SU-DHL-6 (cell line): Measurements from ENCODE around the gene SF3B5.

Source experiments
- H2AFZ ChIP-seq: fragments of 200-600 bp; sonication (generic); 2 replicates; pipeline ENCODE4 v1.6.1; 2014; ENCODE audit warnings: low read depth, mild to moderate bottlenecking, moderate library complexity, mixed read lengths, antibody characterized with exemption, low read length; ENCODE audit not compliant: severe bottlenecking
- H3F3A ChIP-seq: fragments of 200-600 bp; shearing (Covaris generic); 2 replicates; pipeline ENCODE4 v1.6.0; 2016; ENCODE audit warnings: antibody characterized with exemption, mild to moderate bottlenecking; ENCODE audit not compliant: insufficient read depth
- H3K27ac ChIP-seq: fragments of 200-600 bp; sonication (generic); 2 replicates; pipeline ENCODE4 v1.5.1; 2016; ENCODE audit warnings: low read depth, mild to moderate bottlenecking, low read length, moderate library complexity, mixed read lengths
- H3K27me3 ChIP-seq: fragments of 200-600 bp; sonication (generic), shearing (Covaris generic); 2 replicates; pipeline ENCODE4 v1.6.0; 2014; ENCODE audit warnings: mild to moderate bottlenecking, low read length
- H3K36me3 ChIP-seq: fragments of 200-600 bp; sonication (generic); 2 replicates; pipeline ENCODE4 v1.6.1; 2014; ENCODE audit warnings: mild to moderate bottlenecking, low read length, mixed read lengths
- H3K4me2 ChIP-seq: fragments of 300-600, 200-600 bp; shearing (Covaris generic), sonication (generic); 2 replicates; pipeline ENCODE4 v1.6.0; 2014; ENCODE audit warnings: low read length, low read depth, mild to moderate bottlenecking; ENCODE audit not compliant: poor library complexity, severe bottlenecking
- H3K4me3 ChIP-seq: fragments of 200-600 bp; sonication (generic); 2 replicates; pipeline ENCODE4 v1.5.1; 2014; ENCODE audit warnings: antibody characterized with exemption, low read length, mild to moderate bottlenecking, mixed read lengths; ENCODE audit not compliant: insufficient read depth, poor library complexity, severe bottlenecking
- H3K79me2 ChIP-seq: fragments of 200-600 bp; sonication (generic); 2 replicates; pipeline ENCODE4 v1.6.1; 2014; ENCODE audit warnings: mild to moderate bottlenecking, low read length, moderate library complexity; ENCODE audit not compliant: insufficient read depth
- H3K9ac ChIP-seq: fragments of 200-600 bp; sonication (generic); 2 replicates; pipeline ENCODE4 v1.7.0; 2014; ENCODE audit warnings: mild to moderate bottlenecking, low read length
- H3K9me2 ChIP-seq: fragments of 200-600 bp; sonication (generic); replicated peaks from 2 replicates; pipeline ENCODE4 v1.6.1; 2014; ENCODE audit warnings: low read length; ENCODE audit not compliant: insufficient read depth
- H3K9me3 ChIP-seq: fragments of 200-600 bp; sonication (generic); 2 replicates; pipeline ENCODE4 v1.6.1; 2014; ENCODE audit warnings: low read length, mixed read lengths; ENCODE audit not compliant: insufficient read depth
- H4K20me1 ChIP-seq: fragments of 200-600 bp; sonication (generic); 2 replicates; pipeline ENCODE4 v1.6.1; 2014; ENCODE audit warnings: low read depth, mild to moderate bottlenecking, antibody characterized with exemption, low read length, moderate library complexity, mixed read lengths
- EZH2phosphoT487 ChIP-seq: fragments of 200-600 bp; sonication (generic), shearing (Covaris generic); conservative IDR thresholded peaks from 2 replicates; pipeline ENCODE4 v1.6.1; 2018; ENCODE audit warnings: mild to moderate bottlenecking, antibody characterized with exemption, low read length, moderate library complexity, mixed read lengths
- TF ChIP-seq, protein P1 (sequence below): fragments of 200-600 bp; sonication (generic); IDR thresholded peaks from one replicate; pipeline ENCODE4 v1.5.1; 2017; ENCODE audit warnings: antibody characterized with exemption, mild to moderate bottlenecking, low read length, moderate library complexity; ENCODE audit not compliant: insufficient read depth, poor library complexity, severe bottlenecking

SF3B5 gene

DNA sequence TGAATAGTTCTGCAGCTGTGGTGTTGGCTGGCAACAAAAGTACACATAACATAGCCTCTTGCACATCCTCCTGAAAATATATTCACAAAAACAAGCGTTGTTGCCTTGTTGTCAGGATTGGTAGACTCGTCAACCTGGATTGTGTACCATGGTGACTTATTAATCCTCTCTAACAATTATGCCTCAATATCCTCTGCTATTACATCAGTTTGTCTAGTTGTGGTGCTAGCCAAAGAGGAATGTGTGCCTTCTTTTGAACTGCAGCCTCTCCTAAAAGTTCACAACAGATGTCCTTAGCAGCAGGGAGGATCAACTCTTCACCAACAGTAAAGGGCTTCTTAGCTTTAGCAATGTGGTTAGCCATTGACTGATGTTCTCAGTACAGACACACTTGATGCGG lies 3.6 kb upstream of the SF3B5 start:
- H4K20me1 ChIP-seq: no peaks in the 10 kb centered on the region

DNA sequence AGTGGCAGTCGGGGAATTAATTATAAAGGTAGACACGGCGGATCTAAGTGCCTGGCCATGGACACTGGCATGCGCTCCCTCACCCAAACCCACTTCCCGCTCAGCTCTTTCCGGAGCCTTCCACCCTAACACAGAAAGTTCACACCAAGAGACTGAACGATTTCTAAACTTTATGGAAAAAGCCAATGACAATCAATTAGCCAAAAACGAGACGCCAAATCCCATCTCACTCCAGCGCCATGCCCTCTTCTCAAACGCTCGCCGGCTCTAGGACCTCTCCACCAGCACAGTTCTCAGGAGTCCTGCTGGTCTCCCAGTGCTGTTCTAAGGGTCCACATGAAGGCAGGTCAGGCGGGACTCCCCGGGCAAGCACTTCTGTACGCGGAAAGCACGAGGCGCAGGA lies 641 bp downstream of the SF3B5 start:
- H3F3A ChIP-seq: 0 out of 2 replicates have a peak, but pooled peaks cover 6% of the 10 kb centered on the region
- H3K27ac ChIP-seq: no peak overlapping the region
- no peaks in the 10 kb centered on the region for H3K9me2 ChIP-seq
- peak overlapping the region; percentile 88 for H3K4me2 ChIP-seq
- no peaks in the 10 kb centered on the region for H3K27me3 ChIP-seq
- H3K9me3 ChIP-seq: no peaks in the 10 kb centered on the region
- H3K9ac ChIP-seq: peak overlapping the region; percentile 83
- TF ChIP-seq EZH2phosphoT487: no peak
- TF ChIP-seq, protein P1, sequence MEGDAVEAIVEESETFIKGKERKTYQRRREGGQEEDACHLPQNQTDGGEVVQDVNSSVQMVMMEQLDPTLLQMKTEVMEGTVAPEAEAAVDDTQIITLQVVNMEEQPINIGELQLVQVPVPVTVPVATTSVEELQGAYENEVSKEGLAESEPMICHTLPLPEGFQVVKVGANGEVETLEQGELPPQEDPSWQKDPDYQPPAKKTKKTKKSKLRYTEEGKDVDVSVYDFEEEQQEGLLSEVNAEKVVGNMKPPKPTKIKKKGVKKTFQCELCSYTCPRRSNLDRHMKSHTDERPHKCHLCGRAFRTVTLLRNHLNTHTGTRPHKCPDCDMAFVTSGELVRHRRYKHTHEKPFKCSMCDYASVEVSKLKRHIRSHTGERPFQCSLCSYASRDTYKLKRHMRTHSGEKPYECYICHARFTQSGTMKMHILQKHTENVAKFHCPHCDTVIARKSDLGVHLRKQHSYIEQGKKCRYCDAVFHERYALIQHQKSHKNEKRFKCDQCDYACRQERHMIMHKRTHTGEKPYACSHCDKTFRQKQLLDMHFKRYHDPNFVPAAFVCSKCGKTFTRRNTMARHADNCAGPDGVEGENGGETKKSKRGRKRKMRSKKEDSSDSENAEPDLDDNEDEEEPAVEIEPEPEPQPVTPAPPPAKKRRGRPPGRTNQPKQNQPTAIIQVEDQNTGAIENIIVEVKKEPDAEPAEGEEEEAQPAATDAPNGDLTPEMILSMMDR: no peak
- no peaks in the 10 kb centered on the region; the same call in 1 of the 2 replicates for H4K20me1 ChIP-seq
- peaks cover 27% of the 10 kb centered on the region for H3K79me2 ChIP-seq
- H3K4me3 ChIP-seq: peak overlapping the region; percentile 92
- H3K36me3 ChIP-seq: no peaks in the 10 kb centered on the region
- H2AFZ ChIP-seq: peak overlapping the region; percentile 36

More for the DNA sequence above, 3.6 kb upstream of the SF3B5 start:
- TF ChIP-seq, protein P1: no peak
- no peak for TF ChIP-seq EZH2phosphoT487
- Histone ChIP-seq H3K36me3 (no peaks in the 10 kb centered on the region), H3F3A (no peaks in the 10 kb centered on the region), H3K9me2 (no peaks in the 10 kb centered on the region), H3K4me3 (no peak overlapping the region), H3K27me3 (no peaks in the 10 kb centered on the region), H3K9me3 (no peaks in the 10 kb centered on the region), H2AFZ (peak overlapping the region; percentile 59), H3K4me2 (no peak overlapping the region), H3K79me2 (peaks cover 13% of the 10 kb centered on the region), H3K27ac (no peak overlapping the region), H3K9ac (no peak overlapping the region)

DNA sequence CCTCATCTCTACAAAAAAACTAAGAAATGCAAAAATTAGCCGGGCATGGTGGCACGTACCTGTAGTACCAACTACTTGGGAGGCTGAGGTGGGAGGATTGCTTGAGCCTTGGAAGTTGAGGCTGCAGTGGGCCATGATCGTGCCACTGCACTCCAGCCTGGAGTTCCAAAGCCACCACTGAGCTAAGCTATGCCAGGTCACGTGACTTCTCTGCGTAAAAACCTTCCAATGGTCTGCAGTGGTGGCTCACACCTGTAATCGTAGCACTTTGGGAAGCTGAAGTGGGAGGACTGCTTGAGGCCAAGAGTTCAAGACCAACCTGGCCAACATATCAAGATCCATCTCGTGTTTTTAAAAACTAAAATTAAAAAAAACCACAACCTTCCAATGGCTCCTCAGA lies 1.7 kb downstream of the SF3B5 start:
- peak overlapping the region; percentile 88 for H3K4me2 ChIP-seq
- 0 out of 2 replicates have a peak, but pooled peaks cover 6% of the 10 kb centered on the region for H3F3A ChIP-seq
- no peaks in the 10 kb centered on the region; the same call in 1 of the 2 replicates for H4K20me1 ChIP-seq
- H3K4me3 ChIP-seq: peak overlapping the region; percentile 92
- H2AFZ ChIP-seq: no peak overlapping the region
- H3K9ac ChIP-seq: no peak overlapping the region
- peaks cover 27% of the 10 kb centered on the region for H3K79me2 ChIP-seq
- H3K9me2 ChIP-seq: no peaks in the 10 kb centered on the region
- H3K27ac ChIP-seq: no peak overlapping the region
- TF ChIP-seq, protein P1: no peak
- no peak for TF ChIP-seq EZH2phosphoT487
- H3K9me3 ChIP-seq: no peaks in the 10 kb centered on the region
- no peaks in the 10 kb centered on the region for H3K27me3 ChIP-seq
- H3K36me3 ChIP-seq: no peaks in the 10 kb centered on the region
